ENCODE results near the gene HLA-DRA.

HLA-DRA gene

DNA sequence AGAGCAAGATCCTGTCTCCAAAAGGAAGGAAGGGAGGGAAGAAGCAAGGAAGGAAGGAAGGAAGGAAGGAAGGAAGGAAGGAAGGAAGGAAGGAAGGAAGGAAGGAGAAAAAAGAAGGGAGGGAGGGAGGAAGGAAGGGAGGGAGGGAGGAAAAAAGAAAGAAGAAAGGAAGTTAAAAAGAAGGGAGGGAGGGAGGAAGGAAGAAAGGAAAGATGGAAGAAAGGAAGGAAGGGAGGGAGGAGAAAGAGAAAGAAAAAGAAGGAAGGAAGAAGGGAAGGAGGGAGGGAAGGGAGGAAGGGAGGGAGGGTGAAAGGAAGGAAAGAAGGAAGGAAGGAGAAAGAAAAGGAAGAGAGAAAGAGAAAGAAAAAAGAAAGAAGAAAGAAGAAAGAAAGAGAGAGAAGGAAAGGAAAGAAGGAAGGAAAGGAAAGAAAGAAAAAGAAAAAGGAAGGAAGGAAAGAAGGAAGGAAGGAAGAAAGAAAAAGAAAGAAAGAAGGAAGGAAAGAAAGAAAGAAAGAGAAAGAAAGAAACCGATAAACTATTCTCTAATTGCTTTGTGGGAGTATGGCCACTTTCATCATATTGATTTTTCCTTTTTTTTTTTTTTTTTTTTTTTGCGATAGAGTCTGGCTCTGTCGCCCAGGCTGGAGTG lies 9.5 kb downstream of the HLA-DRA start:
- Histone ChIP-seq H3K4me3 (ENCODE audit: low read length) (no peak overlapping the region), H3K9ac (ENCODE audit: low read length) (no peak overlapping the region), H3K36me3 (replicated peaks; ENCODE audit: insufficient read depth, low read length) (no peaks in the 10 kb centered on the region), H3K27me3 (replicated peaks; ENCODE audit: insufficient read depth, low read length) (no peaks in the 10 kb centered on the region), H3K27ac (ENCODE audit: low read length) (no peak overlapping the region), H3K79me2 (ENCODE audit: low read length) (no peaks in the 10 kb centered on the region), H3K4me2 (ENCODE audit: low read depth, low read length) (no peak overlapping the region), H4K20me1 (ENCODE audit: insufficient read depth, low read length) (no peaks in the 10 kb centered on the region), H3K9me3 (replicated peaks; ENCODE audit: insufficient read depth, low read length) (no peaks in the 10 kb centered on the region), H2AFZ (ENCODE audit: low read length) (no peak overlapping the region), H3F3A (ENCODE audit: insufficient read depth, low read length) (no peaks in the 10 kb centered on the region), H3K9me2 (replicated peaks; ENCODE audit: insufficient read depth, low read length) (no peaks in the 10 kb centered on the region), H3K4me1 (ENCODE audit: low read length) (no peaks in the 10 kb centered on the region)
- TF ChIP-seq, protein P1, sequence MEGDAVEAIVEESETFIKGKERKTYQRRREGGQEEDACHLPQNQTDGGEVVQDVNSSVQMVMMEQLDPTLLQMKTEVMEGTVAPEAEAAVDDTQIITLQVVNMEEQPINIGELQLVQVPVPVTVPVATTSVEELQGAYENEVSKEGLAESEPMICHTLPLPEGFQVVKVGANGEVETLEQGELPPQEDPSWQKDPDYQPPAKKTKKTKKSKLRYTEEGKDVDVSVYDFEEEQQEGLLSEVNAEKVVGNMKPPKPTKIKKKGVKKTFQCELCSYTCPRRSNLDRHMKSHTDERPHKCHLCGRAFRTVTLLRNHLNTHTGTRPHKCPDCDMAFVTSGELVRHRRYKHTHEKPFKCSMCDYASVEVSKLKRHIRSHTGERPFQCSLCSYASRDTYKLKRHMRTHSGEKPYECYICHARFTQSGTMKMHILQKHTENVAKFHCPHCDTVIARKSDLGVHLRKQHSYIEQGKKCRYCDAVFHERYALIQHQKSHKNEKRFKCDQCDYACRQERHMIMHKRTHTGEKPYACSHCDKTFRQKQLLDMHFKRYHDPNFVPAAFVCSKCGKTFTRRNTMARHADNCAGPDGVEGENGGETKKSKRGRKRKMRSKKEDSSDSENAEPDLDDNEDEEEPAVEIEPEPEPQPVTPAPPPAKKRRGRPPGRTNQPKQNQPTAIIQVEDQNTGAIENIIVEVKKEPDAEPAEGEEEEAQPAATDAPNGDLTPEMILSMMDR (IDR thresholded peaks at IDR 0.05; ENCODE audit: low read length) = no peak
- TF ChIP-seq EZH2 (optimal IDR thresholded peaks at IDR 0.05; ENCODE audit: low read depth, low read length) (no peak), EZH2phosphoT487 (IDR thresholded peaks at IDR 0.05; ENCODE audit: low read length) (no peak)
- DNase-seq = no peak

DNA sequence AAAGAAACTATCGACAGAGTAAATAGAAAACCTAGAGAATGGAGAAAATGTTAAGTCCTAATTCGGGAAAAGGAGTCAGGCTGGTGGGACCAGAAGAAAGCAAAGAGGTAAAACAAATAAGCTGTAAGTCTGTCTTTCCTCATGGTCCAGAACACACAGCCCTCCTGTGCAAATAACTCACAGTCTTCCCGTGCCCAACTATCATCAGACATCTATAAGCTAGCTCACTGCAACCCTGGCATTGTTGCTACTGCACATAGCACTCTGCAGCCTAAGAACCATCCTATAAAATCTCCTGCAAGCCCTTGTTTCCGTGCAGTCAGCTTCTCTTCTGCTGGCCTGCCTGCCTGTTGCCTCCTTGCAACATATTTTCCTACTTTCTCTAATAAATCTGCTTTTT lies 17.4 kb downstream of the HLA-DRA start:
- Histone ChIP-seq H3K9me3 (replicated peaks; ENCODE audit: insufficient read depth, low read length) (no peaks in the 10 kb centered on the region), H4K20me1 (ENCODE audit: insufficient read depth, low read length) (no peaks in the 10 kb centered on the region), H3K4me3 (ENCODE audit: low read length) (no peak overlapping the region), H3K9me2 (replicated peaks; ENCODE audit: insufficient read depth, low read length) (no peaks in the 10 kb centered on the region), H3F3A (ENCODE audit: insufficient read depth, low read length) (no peaks in the 10 kb centered on the region), H3K4me1 (ENCODE audit: low read length) (no peaks in the 10 kb centered on the region), H3K27ac (ENCODE audit: low read length) (no peak overlapping the region), H3K27me3 (replicated peaks; ENCODE audit: insufficient read depth, low read length) (0 out of 2 replicates have a peak, but pooled peaks cover 3% of the 10 kb centered on the region), H3K36me3 (replicated peaks; ENCODE audit: insufficient read depth, low read length) (no peaks in the 10 kb centered on the region), H3K9ac (ENCODE audit: low read length) (no peak overlapping the region), H3K4me2 (ENCODE audit: low read depth, low read length) (no peak overlapping the region), H2AFZ (ENCODE audit: low read length) (no peak overlapping the region), H3K79me2 (ENCODE audit: low read length) (no peaks in the 10 kb centered on the region)
- DNase-seq = no peak
- TF ChIP-seq EZH2phosphoT487 (IDR thresholded peaks at IDR 0.05; ENCODE audit: low read length) (no peak), EZH2 (optimal IDR thresholded peaks at IDR 0.05; ENCODE audit: low read depth, low read length) (no peak)
- TF ChIP-seq, protein P1 (IDR thresholded peaks at IDR 0.05; ENCODE audit: low read length) = no peak

DNA sequence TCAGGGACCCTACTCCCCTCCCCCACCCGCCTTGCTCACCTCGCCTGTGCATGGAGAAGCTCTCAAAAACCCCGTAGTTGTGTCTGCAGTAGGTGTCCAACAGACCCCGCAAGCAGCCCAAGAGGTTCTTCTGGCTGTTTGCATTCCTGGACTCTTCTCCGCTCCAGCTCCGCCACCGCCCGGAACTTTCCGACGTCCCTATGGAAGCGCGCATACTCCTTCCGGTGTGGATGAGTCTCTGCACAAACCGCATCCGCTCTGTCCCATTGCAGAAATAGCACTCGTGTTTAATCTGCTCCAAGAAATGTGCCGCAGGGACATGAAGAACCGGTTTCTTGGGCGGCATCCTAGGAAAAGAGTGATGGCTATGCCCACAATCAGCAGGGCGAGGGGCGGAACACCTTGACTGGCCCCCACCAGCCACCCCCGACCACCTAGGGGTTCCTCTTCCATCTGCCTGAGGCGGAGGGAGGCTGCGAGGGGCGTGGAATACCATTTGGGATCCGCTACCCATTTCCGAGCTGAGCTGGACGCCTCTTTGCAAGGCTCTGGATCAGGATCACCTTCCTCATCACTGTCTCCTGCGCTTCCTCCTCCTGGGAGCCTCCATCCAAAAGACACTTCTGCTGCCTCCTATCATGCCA lies 20.2 kb downstream of the HLA-DRA start:
- TF ChIP-seq, protein P1 (IDR thresholded peaks at IDR 0.05; ENCODE audit: low read length) = no peak
- TF ChIP-seq EZH2 (optimal IDR thresholded peaks at IDR 0.05; ENCODE audit: low read depth, low read length) (no peak), EZH2phosphoT487 (IDR thresholded peaks at IDR 0.05; ENCODE audit: low read length) (no peak)
- no peaks in the 10 kb centered on the region for H3K36me3 ChIP-seq (replicated peaks; ENCODE audit: insufficient read depth, low read length)
- no peaks in the 10 kb centered on the region for H4K20me1 ChIP-seq (ENCODE audit: insufficient read depth, low read length)
- H3K27ac ChIP-seq (ENCODE audit: low read length) = no peak overlapping the region
- no peaks in the 10 kb centered on the region for H3K9me2 ChIP-seq (replicated peaks; ENCODE audit: insufficient read depth, low read length)
- no peaks in the 10 kb centered on the region for H3F3A ChIP-seq (ENCODE audit: insufficient read depth, low read length)
- H3K27me3 ChIP-seq (replicated peaks; ENCODE audit: insufficient read depth, low read length) = 0 out of 2 replicates have a peak, but pooled peaks cover 3% of the 10 kb centered on the region
- no peak overlapping the region for H2AFZ ChIP-seq (ENCODE audit: low read length)
- H3K9me3 ChIP-seq (replicated peaks; ENCODE audit: insufficient read depth, low read length) = no peaks in the 10 kb centered on the region
- DNase-seq = no peak
- no peak overlapping the region for H3K9ac ChIP-seq (ENCODE audit: low read length)
- H3K4me2 ChIP-seq (ENCODE audit: low read depth, low read length) = peak overlapping the region; percentile 10; the same call in 1 of the 2 replicates
- H3K79me2 ChIP-seq (ENCODE audit: low read length) = no peaks in the 10 kb centered on the region
- no peaks in the 10 kb centered on the region; the same call in 1 of the 2 replicates for H3K4me1 ChIP-seq (ENCODE audit: low read length)
- peak overlapping the region; percentile 4; the same call in 1 of the 2 replicates for H3K4me3 ChIP-seq (ENCODE audit: low read length)
